Liver (tissue), 9 donors: ENCODE data around the gene ZNF92. TPM values are rescaled to one million over a fixed set of nuclear protein-coding genes. Genes with fewer than 3 reads are reported as not detected.

Experiments
- DNase-seq: peaks from one replicate; pipeline ENCODE4 v3.0.0-alpha.2; 2017; ENCODE audit warnings: low spot score
- H3K27ac ChIP-seq, 2 donors: one replicate each; pipeline ENCODE4 v1.7.0; 2013; ENCODE audit warnings: inconsistent platforms in 2 of 2, low read length in 2 of 2, control low read depth in 1 of 2, low read depth in 1 of 2, mild to moderate bottlenecking in 1 of 2
- H3K27me3 ChIP-seq, 4 donors: one replicate each; pipeline versions ENCODE4 v1.6.1 to v1.7.0; 2013; ENCODE audit warnings: low read length in 3 of 4, inconsistent platforms in 1 of 4, mild to moderate bottlenecking in 1 of 4, moderate library complexity in 1 of 4; ENCODE audit not compliant: control insufficient read depth in 4 of 4, insufficient read depth in 4 of 4
- H3K36me3 ChIP-seq, 4 donors: one replicate each; pipeline versions ENCODE4 v1.6.1 to v1.7.0; 2013; ENCODE audit warnings: low read length in 3 of 4, mild to moderate bottlenecking in 3 of 4, low read depth in 1 of 4, moderate library complexity in 1 of 4; ENCODE audit not compliant: control insufficient read depth in 4 of 4, insufficient read depth in 3 of 4
- H3K4me1 ChIP-seq, 4 donors: one replicate each; pipeline versions ENCODE4 v1.6.1 to v1.7.0; 2013; ENCODE audit warnings: low read length in 3 of 4, mild to moderate bottlenecking in 3 of 4, moderate library complexity in 1 of 4; ENCODE audit not compliant: control insufficient read depth in 4 of 4, insufficient read depth in 4 of 4
- H3K4me3 ChIP-seq, 3 donors: one replicate each; pipeline versions ENCODE4 v1.6.1 to v1.7.0; 2013; ENCODE audit warnings: low read length in 3 of 3, control low read depth in 1 of 3, low read depth in 1 of 3, mild to moderate bottlenecking in 1 of 3
- H3K9ac ChIP-seq, 2 donors: one replicate each; pipeline ENCODE4 v1.7.0; 2013; ENCODE audit warnings: low read length in 2 of 2, mild to moderate bottlenecking in 2 of 2, moderate library complexity in 2 of 2, control low read depth in 1 of 2, low read depth in 1 of 2
- H3K9me3 ChIP-seq, 4 donors: one replicate each; pipeline versions ENCODE4 v1.6.1 to v1.7.0; 2013; ENCODE audit warnings: low read length in 3 of 4; ENCODE audit not compliant: control insufficient read depth in 4 of 4
- EGR1 ChIP-seq, 2 donors: IDR thresholded peaks; 2 replicates each; pipeline ENCODE4 v1.6.1; 2016 to 2018; ENCODE audit warnings: antibody characterized with exemption in 2 of 2, low read depth in 2 of 2
- HNF4G ChIP-seq: IDR thresholded peaks from 2 replicates; pipeline ENCODE4 v1.6.1; 2016; ENCODE audit warnings: antibody characterized with exemption
- SP1 ChIP-seq: IDR thresholded peaks from 2 replicates; pipeline ENCODE4 v1.6.1; 2018; ENCODE audit warnings: antibody characterized with exemption, mild to moderate bottlenecking
- YY1 ChIP-seq: IDR thresholded peaks from 2 replicates; pipeline ENCODE4 v1.6.1; 2016; ENCODE audit warnings: antibody characterized with exemption, mild to moderate bottlenecking
- WGBS: extraction: QIAGEN DNeasy Blood & Tissue Kit; methylation state at CpG from one replicate; pipeline ENCODE4 v1.1.7; 2013; 5-methylcytosine and 5-hydroxymethylcytosine counted together
- polyA plus RNA-seq, 2 donors: library from polyadenylated mRNA; stranded (reverse) in 1 of 2; unstranded in 1 of 2; fragments of 200-250 nt in 1 of 2; fragments of >200 nt in 1 of 2; fragmentation: Nextera tagmentation in 1 of 2; extraction: Ambion mirVana in 1 of 2; gene quantifications; one replicate each; pipeline versions ENCODE4 v1.2.1 to v1.2.3, GENCODE V29; 2013 to 2015
- total RNA-seq, 2 donors: library from RNA; depleted of rRNA; stranded (reverse); fragments of >200 nt; gene quantifications; one replicate each; pipeline ENCODE4 v1.2.3, GENCODE V29; 2014
- TF ChIP-seq, protein P1 (sequence below): IDR thresholded peaks from 2 replicates; pipeline ENCODE4 v1.6.1; 2016; ENCODE audit warnings: antibody characterized with exemption
- donor health status: healthy.
- donor health status: healthy.
- donor health status: healthy.
- donor health status: healthy.
- donor health status: healthy.

ZNF92 gene
- total and polyA plus RNA-seq, 4 donors, result 1.6 to 6.5 (median 2.7) TPM

DNA sequence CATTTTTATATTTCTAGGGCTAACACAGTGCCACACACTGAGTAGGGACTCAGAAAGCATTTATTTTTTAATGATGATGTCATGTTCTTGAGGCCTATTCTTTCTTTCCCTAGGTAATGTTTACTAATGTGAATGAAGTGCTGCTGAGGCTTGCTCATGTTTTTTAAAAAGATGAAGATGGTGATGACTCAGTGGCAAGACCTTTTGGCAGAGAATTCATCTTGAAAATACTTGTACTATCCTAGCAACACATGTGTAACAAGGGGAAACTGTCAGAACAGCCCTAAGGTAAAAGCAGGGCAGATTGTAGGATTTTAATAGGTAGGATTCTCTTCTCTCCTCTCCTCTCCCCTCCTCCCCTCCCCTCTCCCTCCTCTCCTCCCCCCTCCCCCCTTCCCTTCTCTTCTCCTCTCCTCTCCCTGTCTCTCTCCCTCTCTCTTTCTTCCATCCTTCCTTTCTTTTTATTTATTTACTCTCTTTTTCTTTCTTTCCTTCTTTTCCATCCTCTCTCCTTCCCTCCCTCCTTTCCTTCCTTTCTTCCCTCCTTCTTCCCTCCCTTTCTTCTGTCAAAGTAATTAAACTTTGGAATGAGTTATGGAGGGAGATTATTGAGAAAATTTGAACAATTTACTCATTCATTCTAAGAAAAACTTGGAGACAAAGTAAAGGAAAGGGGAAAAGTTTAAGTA lies 75.3 kb downstream of the ZNF92 start:
- H3K36me3 ChIP-seq, result no peaks in the 10 kb centered on the region
- DNase-seq, result no peak
- no peak overlapping the region for H3K27ac ChIP-seq
- H3K27me3 ChIP-seq, result no peaks in the 10 kb centered on the region
- TF ChIP-seq HNF4G, result no peak
- H3K4me1 ChIP-seq, result no peaks in the 10 kb centered on the region
- peaks cover 0 to 3% (median 0%) of the 10 kb centered on the region in 4 donors for H3K9me3 ChIP-seq
- H3K9ac ChIP-seq, result no peak overlapping the region
- H3K4me3 ChIP-seq, result no peak overlapping the region

DNA sequence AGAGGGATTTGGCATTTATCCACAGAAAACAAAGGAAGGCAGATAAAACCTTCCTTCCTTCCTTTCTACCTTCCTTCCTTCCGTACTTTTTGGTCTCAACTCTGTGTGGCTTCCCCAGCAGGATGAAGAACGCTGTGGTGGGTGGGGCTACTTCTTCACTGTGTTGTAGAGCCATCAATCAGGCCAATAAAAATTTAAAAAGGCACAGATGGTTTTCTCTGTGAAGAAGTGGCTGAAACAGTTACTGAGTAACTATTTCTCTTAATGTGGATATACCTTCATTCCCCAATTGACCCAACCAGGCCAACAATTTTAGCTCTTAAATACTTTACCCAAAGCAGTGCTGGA lies 75.8 kb downstream of the ZNF92 start:
- no peak overlapping the region for H3K9ac ChIP-seq
- H3K4me1 ChIP-seq, result no peaks in the 10 kb centered on the region
- no peak overlapping the region for H3K4me3 ChIP-seq
- H3K36me3 ChIP-seq, result no peaks in the 10 kb centered on the region
- TF ChIP-seq HNF4G (no peak), SP1 (no peak), EGR1 (IDR thresholded peaks at IDR 0.05; ENCODE audit: low read depth in 2 of 2) (no peak), YY1 (no peak)
- TF ChIP-seq, protein P1, sequence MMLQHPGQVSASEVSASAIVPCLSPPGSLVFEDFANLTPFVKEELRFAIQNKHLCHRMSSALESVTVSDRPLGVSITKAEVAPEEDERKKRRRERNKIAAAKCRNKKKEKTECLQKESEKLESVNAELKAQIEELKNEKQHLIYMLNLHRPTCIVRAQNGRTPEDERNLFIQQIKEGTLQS, result no peak
- 74% methylated on average over 2 of the region's 2 CpGs for WGBS
- peaks cover 0 to 3% (median 0%) of the 10 kb centered on the region in 4 donors for H3K9me3 ChIP-seq
- no peak overlapping the region for H3K27ac ChIP-seq
- no peak for DNase-seq
- H3K27me3 ChIP-seq, result no peaks in the 10 kb centered on the region
